GM21723 (cell line): ENCODE results near the gene ZNF628.
A peak's percentile ranks its signal among the peaks of the same experiment; 100 is the strongest.

Experiments used
- ATAC-seq: cut with Tn5 transposase; IDR thresholded peaks from one replicate; pipeline ENCODE4 v1.9.1; 2021; ENCODE audit warnings: mild to moderate bottlenecking, moderate library complexity; ENCODE audit not compliant: unreplicated experiment

ZNF628 gene

DNA sequence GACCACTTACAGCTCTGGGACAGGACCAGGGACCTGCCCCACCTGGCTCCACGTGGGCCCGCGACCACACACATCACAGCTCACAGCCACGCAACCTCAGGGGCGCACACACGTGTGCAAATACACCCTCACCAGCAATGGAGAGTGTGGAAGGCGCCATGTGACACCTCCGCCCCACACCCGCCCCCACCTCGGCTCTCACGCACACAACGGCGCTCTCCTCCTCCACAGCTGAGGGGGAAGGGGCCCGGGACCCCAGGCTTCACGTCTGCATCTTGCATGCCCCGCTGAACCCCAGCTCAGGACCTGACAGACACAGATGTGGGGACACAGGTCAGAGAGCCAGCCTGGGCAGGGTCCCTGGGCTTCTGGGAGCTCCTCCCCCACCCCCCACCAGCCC, 26.9 kb upstream of the ZNF628 start:
- no peak for ATAC-seq

- no peak for ATAC-seq
Measured at GRCh38 chr19:55451163-55451964, 25.1 kb upstream of the ZNF628 start.

DNA sequence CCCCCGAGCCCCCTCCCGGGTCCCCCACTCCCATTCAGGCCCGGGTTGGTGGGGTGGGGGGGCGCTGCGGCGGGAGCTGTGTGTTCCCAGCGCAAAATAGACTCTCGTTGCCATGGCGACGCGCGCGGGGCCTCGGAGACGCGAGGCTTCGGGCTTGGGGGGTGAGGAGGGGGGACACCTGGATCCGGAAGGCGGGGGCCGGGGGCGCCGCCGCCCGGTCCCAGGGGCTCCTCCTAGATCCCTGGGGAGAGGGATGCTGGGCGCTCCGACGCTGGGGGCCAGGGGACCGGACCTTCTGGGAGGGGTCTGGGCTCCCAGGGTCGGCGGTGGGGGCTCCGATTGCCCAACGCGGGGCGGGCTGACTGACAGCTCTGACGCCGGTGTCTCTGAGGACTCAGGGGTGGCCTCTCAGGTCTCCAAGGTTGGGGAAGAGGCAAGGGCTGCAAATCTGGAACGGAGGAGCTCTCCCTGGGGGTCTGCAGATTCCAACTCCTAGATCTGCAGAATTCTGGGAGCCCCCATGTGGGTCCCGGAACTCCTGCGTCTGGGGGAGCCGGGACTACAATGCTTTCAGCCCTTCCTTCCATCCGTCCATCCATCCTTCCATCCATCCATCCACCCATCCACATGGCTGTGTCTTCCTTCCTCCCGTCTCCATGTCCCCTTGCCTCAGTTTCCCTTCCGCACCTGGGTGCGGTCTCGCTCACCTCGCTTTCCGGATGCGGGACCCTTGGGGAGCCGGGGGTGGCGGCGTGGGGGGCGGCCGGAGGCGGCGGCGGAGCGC, 24.3 kb upstream of the ZNF628 start:
- no peak for ATAC-seq

DNA sequence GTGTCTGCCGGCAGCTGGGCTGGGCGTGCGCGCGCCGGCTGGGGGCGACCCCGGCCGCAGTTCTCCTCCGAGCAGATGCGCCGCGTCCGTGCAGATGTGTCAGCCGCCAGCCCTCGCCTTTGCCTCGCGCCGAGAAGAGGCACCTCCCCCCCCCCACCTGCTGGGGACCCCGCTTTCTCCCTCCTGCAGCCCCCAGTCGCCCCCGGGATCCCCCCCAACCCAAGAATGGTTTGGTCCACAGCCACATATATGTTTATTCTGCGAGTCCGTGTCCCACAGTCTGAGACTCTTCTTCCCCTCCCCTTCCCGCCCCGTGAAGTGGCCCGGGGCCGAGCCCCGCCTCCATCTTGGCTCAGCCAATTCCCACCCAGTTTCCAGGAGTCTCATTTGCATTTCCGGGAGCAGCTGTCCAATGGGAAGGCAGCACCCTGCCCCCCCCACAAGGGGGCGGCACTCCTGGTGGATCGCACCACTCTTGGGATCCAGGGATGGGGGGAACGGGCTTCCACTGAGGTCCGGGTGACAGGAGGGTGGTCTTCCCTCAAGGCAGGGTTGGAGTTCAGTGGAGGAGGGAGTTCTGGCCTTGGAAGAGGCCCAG, 23.6 kb upstream of the ZNF628 start:
- no peak for ATAC-seq

GRCh38 chr19:55453511-55454260, 22.7 kb upstream of the ZNF628 start:
- ATAC-seq: no peak

GRCh38 chr19:55454787-55455243, 21.6 kb upstream of the ZNF628 start:
- ATAC-seq: no peak

GRCh38 chr19:55455576-55456235, 20.7 kb upstream of the ZNF628 start:
- ATAC-seq: no peak

- no peak for ATAC-seq
Measured at GRCh38 chr19:55456347-55456746, 20.1 kb upstream of the ZNF628 start.

GRCh38 chr19:55457683-55458457, 18.5 kb upstream of the ZNF628 start:
- ATAC-seq: no peak

GRCh38 chr19:55459551-55459949, 16.9 kb upstream of the ZNF628 start:
- no peak for ATAC-seq

DNA sequence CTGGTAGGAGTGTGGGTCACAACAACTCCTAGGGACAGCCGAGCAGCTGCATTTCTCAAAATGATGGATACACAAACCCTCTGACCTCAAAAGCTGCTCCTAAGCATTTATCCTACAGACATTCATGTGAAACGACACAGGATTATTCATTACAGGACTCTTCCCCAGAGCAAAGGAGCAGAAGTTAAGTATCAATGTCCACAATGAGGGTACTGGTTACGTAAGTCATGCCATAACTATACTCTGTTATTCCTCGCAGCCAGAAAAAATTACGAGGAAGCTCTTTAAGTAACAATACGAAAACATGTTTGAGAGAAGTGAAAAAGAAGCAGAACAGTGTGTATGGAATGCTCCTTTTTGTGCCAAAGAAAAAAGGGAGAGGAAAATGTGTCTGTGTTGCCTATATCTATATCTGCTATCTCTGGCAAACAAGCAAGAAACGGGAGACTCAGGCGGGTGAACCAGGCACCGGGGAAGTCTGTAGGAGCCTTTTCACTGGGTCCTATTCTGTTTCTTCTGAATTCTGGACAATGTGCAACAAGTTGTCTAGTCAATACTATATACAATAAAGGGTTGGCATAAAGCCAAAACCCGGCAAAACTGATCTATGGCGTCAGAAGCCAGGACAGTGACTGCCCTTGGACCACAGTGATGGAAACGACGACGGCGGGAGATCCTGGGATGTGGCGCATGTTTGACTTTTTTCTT, 16.3 kb upstream of the ZNF628 start:
- no peak for ATAC-seq

- ATAC-seq: no peak
Measured at GRCh38 chr19:55460670-55461258, 15.7 kb upstream of the ZNF628 start.

DNA sequence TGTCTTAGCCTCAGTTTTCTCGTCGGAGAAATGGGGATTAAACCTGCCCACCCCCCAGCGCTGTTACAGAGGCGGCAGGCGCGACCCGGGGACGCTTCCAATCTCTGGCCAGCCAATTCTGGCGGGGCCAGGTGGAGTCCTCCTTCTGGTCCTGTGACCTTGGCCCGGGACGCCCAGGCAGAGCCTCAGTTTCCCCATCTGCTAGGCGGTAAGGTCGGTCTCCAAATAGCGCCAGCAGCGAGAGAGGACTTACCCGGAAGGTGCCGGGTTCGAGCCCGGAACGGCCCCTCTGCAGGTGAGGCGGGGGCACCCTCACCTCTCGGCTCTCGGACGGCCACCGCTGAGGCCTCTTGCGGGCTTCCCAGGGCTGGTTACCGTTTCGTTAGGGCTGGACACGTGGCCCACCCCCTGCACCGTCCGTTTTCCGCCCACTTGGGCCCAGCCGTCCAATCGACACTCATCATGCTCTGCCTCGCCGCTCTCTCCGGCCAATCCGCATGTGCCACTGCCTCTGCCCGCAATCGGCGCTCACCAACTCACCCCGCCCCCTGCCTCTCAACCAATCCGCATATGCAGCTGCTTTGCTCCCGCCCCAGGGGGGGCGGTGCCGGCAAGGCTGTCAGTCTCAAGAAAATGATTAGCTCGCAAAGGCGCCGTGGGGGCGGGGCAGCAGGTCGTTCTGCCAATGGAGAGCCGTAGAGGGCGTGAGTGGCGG, 15.0 kb upstream of the ZNF628 start, which contains the start of gene ISOC2:
ISOC2 (minus strand) TSS at position 384 of the 715 bp plus-strand sequence. CDS start 5,156 bp downstream, outside the sequence.
- ATAC-seq: peak; percentile 90

- no peak for ATAC-seq
Measured at GRCh38 chr19:55461974-55462626, 14.3 kb upstream of the ZNF628 start.

DNA sequence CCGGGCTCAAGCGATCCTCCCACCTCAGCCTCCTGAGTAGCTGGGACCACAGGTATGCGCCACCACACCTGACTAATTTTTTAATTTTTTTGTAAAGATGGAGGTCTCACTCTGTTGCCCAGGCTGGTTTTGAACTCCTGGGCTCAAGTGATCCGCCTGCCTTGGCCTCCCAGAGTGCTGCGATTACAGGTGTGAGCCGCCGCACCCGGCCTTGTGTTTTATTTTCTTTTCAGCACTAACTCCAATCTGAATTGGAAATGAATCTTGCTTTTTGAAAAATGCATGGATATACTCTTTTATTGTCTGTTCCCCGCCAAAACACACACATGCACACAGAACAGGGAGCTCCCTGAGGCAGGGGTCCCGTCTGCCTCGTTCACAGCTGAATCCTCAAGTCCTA, 13.7 kb upstream of the ZNF628 start:
- ATAC-seq: no peak

DNA sequence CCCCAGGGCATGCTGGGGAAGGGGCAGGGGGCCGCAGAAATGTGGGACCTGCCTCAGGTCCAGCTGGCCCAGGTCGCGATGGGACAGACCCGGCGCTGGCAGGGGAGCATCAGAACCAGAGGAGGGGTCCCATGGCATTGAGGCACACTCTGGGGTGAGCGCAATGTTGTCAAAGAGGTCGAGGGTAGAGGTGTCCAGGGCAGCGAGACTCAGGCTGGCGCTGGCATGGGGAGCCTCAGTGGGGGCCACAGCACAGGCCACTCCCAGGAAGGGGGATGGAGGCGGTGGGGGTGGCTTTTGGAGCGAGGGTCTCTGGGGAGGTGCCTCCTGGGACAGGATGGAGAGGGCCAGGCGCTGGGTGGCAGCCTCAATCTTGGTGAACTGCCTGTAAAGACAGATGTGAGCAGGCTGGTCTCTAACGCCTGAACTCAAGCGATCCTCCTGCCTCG, 12.8 kb upstream of the ZNF628 start:
- ATAC-seq: no peak

DNA sequence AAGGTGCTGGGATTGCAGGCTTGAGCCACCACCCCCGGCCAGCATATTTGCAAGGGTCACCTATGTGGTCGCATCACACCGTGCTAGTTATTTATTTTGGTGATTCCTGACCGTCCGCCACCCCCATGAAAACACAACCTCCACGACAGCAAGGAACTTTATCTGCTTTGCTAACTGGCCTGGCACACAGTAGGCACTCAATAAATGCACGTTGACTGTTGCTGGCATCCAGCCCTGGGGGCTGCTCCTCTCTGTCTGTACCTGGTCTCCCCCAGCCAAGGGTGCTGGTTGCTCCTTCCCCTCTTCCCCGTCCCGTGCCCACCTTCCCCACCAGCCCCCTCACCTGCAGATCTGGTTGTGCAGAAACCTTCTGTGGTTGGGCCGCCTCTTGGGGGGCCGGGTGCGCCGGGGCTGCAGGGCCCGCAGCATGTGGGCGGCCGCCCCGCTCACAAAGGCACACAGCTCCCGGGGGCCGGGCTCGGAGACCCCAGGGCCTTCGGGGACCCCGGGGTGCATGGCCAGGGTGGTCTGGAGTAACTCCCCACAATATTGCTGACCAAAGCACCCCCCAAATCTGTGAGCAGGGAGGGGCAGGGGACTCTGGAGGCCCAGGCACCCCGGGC, 12.3 kb upstream of the ZNF628 start:
- no peak for ATAC-seq
